K562 treated with DMSO at 1 percent for 12 hours (cell line): Measurements from ENCODE around the gene BRME1. TPM values are rescaled to one million over a fixed set of nuclear protein-coding genes. Genes with fewer than 3 reads are reported as not detected.

Source experiments
- total RNA-seq: library from RNA; unstranded; fragments of 300-600 nt; gene quantifications from 2 replicates; pipeline ENCODE4 v1.2.3, GENCODE V29; 2022; ENCODE audit not compliant: insufficient read depth

BRME1 gene
- total RNA-seq: 10.9 and 12.5 TPM in 2 replicates

DNA sequence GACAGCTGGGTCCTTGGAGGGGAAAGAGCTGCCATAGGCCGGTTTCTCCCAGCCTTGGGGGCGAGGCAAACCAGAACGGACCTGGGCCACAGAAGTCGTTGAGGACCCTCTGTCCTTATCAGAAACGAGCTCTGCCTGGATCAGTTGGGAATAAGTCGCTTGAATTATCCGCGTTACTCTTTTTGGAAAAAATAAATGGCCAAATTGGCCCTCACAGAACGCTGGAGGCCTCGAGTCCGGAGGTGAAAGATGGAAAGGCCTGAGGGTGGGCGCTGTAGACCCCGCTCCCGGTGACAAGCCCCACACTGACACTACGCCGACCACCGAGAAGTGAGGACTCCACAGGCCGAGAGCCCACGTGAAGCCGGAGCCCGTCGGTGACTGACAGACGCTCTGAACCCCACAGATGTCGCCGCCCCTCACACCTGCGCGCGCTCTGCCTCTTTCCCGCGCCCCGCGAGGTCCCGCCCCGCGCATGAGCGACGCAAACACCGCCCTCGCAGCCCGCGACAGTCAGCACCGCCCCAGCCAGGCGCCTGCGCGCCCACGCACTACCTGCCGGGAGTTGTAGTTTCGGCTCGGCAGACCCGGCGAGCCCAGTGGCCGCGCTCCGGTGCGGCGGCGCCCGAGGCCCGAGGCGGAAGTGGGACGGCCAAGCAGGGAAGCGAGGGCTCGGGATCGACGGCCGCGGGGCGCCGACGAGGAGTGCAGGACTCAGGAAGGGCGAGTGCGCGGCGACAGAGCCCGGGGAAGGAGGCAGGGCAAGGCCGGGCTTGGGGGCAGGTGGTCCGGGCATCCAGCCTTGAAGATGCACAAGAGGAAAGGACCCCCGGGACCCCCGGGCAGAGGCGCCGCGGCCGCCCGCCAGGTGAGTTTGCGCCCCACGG lies at the start of gene BRME1, which contains the start of gene CC2D1A:
Gene BRME1 (minus strand): TSS at position 484 of the 887 bp plus-strand sequence. CDS start 1,225 bp downstream, outside the sequence.
Gene CC2D1A (plus strand): TSS at position 568 of the 887 bp plus-strand sequence. CDS start 241 bp downstream, at position 809.

DNA sequence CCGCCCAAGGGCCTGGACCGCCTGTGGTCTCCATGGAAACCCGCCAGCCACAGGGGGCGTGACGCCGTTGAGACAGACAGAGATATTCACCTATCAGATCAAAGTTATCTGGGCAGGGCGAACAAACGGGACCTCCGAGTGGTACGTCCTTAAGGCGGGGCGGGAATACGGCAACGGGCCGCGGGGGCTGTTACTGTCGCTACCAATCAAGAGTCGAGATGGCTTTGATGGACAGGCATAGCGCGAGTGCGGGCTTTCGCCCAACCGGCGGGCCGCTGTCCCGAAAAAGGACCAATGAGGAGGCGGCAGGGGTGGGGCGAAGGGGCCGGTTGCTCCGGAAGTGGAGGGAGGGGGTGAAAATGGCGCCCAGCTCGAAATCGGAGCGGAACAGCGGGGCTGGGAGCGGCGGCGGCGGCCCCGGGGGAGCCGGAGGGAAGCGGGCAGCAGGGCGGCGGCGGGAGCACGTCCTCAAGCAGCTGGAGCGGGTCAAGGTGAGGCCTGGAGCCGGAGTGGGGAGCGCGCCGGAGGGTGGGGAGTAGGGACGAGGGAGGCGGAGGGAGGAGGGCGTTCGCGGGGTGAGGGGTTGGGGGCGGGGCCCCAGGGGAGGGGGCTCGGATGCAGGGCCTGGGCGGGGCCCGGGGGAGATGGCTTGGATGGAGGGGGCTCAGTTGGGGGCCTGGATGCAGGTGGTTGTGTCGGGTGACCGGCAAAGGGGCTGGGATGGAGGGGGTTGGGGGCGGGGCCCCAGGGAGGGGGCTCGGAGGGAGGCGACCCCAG lies 46.4 kb upstream of the BRME1 start, which contains the start of gene DCAF15:
Gene DCAF15 (plus strand): TSS at position 356 of the 777 bp plus-strand sequence. CDS start 4 bp downstream, at position 360.

DNA sequence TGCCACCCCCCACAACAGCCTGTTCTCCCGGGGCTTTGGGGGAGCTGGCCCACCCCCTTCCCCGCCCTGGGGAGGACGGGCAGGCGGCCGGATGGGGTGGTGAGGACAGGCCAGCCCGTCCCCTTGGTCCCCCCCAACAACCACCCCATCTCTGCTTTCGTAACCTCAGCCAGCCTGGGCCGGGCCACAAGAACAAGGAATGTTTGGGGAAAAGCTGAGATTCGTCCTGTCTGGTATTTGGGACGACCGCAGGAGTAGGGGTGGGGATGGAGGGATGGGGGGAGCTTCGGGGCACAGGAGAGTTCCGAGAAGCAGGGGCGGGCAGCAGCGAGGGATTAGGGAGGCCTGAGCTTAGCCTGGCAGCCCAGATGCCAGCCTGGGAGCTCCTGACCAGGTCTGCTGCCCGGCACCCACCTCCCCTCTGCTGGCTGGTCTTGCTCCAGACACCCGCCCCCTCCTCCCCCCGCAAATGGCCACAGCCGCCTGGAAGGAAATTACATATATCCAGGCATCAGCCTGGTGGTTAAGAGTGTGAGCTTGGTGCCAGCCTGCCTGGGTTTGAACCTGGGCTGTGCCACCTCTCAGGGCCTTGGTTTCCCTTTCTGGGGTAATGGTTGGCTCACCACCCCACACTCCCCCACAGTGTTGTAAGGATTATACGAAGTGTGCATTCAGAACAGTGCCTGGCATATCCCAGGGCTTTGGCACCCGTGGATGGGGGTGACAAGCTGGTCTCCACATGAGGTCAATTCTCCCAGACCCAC lies 32.6 kb upstream of the BRME1 start, which contains the start of gene PODNL1:
Gene PODNL1 (minus strand): TSS at position 117 of the 764 bp plus-strand sequence. CDS start 236 bp downstream, outside the sequence.

DNA sequence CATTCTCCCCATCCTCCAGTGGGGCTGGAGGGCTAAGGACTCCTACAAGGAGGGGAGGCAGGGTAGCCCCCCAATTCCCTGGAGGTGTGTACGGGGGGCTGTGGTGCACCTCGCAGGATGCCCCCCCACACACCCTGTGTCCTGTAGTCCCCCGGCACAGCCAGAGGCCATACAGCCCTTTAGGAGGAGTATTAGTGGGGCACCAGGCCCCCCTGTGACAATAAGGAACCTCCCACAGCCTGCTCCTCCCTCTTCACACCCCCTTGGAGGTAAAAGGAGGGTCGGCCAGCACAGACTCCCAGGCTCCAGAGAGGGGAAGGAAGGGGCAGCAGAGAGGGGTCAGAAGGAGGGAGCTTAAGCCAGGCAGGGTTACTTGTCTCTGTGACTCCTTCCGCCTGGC lies 29.1 kb downstream of the BRME1 start, which contains the start of gene NANOS3:
Gene NANOS3 (plus strand): TSS at position 301 of the 400 bp plus-strand sequence. CDS start 115 bp downstream, outside the sequence.

Other genes with a start within 250 kb of the BRME1 start
- 35.0 and 44.2 TPM in 2 replicates for gene MRI1, start 141.6 kb downstream of the BRME1 start, total RNA-seq
- gene C19orf53, start 131.7 kb downstream of the BRME1 start, total RNA-seq: 108 and 124 TPM in 2 replicates
- 6.5 and 12.3 TPM in 2 replicates for gene ZSWIM4, start 110.7 kb downstream of the BRME1 start, total RNA-seq
- not detected in 2 replicates for gene NANOS3, start 29.0 kb downstream of the BRME1 start, total RNA-seq
- gene CC2D1A, start 84 bp upstream of the BRME1 start, total RNA-seq: 24.9 and 41.3 TPM in 2 replicates
- gene PODNL1, start 32.3 kb upstream of the BRME1 start, total RNA-seq: 1.2 and 2.6 TPM in 2 replicates
- gene DCAF15, start 46.4 kb upstream of the BRME1 start, total RNA-seq: 50.7 and 69.3 TPM in 2 replicates
- 8.6 and 11.3 TPM in 2 replicates for gene RFX1, start 100.2 kb upstream of the BRME1 start, total RNA-seq
- not detected in 2 replicates for gene RLN3, start 122.0 kb upstream of the BRME1 start, total RNA-seq
- 10.6 and 15.2 TPM in 2 replicates for gene IL27RA, start 125.6 kb upstream of the BRME1 start, total RNA-seq
- 1.8 and 2.3 TPM in 2 replicates for gene PALM3, start 156.0 kb upstream of the BRME1 start, total RNA-seq
- 3.6 and 5.1 TPM in 2 replicates for gene MISP3, start 166.7 kb upstream of the BRME1 start, total RNA-seq
- not detected in 2 replicates for gene C19orf67, start 179.7 kb upstream of the BRME1 start, total RNA-seq
- gene SAMD1, start 184.6 kb upstream of the BRME1 start, total RNA-seq: 37.9 and 57.0 TPM in 2 replicates
- gene PRKACA, start 211.6 kb upstream of the BRME1 start, total RNA-seq: 47.4 and 104 TPM in 2 replicates
- 156 and 211 TPM in 2 replicates for gene ASF1B, start 230.5 kb upstream of the BRME1 start, total RNA-seq